Esophagus squamous epithelium (tissue), 4 donors: ENCODE data around the gene CSNK1A1.

Experiments used
- CTCF ChIP-seq, 6 experiments: fragments of 450-650 bp in 4 of 6; fragments of 200-600 bp in 2 of 6; sonication (generic) in 2 of 6; IDR thresholded peaks; one replicate each; pipeline ENCODE4 v1.5.1; 2016 to 2019; ENCODE audit warnings: antibody characterized with exemption in 6 of 6, mild to moderate bottlenecking in 4 of 6, moderate library complexity in 4 of 6
- POLR2A ChIP-seq, 4 donors: fragments of 450-650 bp; IDR thresholded peaks; one replicate each; pipeline ENCODE4 v1.6.1; 2017; ENCODE audit warnings: antibody characterized with exemption in 4 of 4, mild to moderate bottlenecking in 4 of 4, moderate library complexity in 3 of 4

- no peak for TF ChIP-seq CTCF (IDR thresholded peaks at IDR 0.05)
- no peak for TF ChIP-seq POLR2A (IDR thresholded peaks at IDR 0.05)
Measured at GRCh38 chr5:149457393-149457763, 93.9 kb downstream of the CSNK1A1 start.
